ENCODE results near the gene MGMT. TPM values are rescaled to one million over a fixed set of nuclear protein-coding genes. Genes with fewer than 3 reads are reported as not detected.

Gene MGMT
- total RNA-seq, 3 donors from 2014 or later, result 34.1 to 57.8 (median 46.7) TPM

DNA sequence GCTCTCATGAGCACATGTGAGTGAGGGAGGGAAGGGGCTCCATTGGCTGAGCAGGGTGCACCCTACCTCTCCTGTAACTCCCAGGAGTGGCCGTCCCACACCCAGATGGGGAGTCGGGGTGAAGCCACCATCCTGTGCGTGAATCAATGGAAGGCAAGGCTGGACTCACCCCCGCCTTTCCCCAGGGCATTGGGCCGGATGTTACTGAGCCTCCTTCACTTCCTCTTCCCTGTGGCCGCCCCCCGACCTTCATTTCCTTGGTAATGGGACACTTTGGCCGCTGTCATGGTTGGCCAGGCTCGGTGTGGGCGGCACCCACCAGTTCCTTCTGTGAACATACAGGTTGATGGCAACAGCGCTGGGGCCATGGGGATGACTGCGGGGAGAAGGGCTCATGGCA lies 209.0 kb downstream of the MGMT start:
- no peak for TF ChIP-seq POLR2AphosphoS5 (IDR thresholded peaks at IDR 0.05)
- TF ChIP-seq POLR2A (IDR thresholded peaks at IDR 0.05), result no peak
- no peak for TF ChIP-seq CTCF (IDR thresholded peaks at IDR 0.05)
- intact Hi-C loops (cut with DNase I; ENCODE audit: low total_unique reads), result no loop called here
- no peaks in the 10 kb centered on the region for H3K9me3 ChIP-seq
- DNase-seq (ENCODE audit: low spot score in 2 of 2), result no peak
- no peaks in the 10 kb centered on the region for H3K27me3 ChIP-seq
- H3K4me1 ChIP-seq, result no peaks in the 10 kb centered on the region
- H3K27ac ChIP-seq, result no peak overlapping the region
- no peak overlapping the region for H3K4me3 ChIP-seq
- H3K36me3 ChIP-seq, result no peaks in the 10 kb centered on the region

DNA sequence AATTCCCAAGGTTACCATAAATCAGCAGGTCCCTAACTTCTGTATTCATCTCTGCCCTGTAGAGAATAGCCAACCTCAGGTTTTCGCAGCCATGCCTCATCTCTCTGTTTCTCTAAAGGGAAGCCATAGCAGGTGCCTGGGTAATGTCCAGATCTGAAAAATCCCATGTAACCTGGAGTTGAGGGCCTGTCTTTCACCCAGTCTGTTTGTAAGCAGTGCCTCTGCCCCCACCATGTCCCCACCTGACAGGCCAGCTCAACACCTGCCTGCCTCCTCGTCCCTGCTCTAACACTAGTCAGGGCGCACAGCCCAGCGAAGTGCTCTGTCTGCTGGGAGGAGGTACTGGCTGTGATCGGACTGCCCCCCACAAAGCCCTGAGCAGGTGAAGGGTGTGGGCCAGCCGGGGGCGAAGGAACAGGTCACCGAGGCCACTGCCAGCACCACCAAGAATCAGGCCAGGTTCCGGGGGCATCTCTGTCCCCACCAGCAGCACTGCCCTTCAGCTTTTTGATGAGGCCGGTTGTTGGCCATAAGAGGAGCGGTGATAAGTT lies 210.4 kb downstream of the MGMT start:
- intact Hi-C loops (cut with DNase I; ENCODE audit: low total_unique reads), result no loop called here
- Histone ChIP-seq H3K36me3 (no peaks in the 10 kb centered on the region), H3K27ac (no peak overlapping the region), H3K9me3 (no peaks in the 10 kb centered on the region), H3K4me3 (no peak overlapping the region), H3K4me1 (no peaks in the 10 kb centered on the region), H3K27me3 (no peaks in the 10 kb centered on the region)
- no peak for DNase-seq (ENCODE audit: low spot score in 2 of 2)
- TF ChIP-seq POLR2A (IDR thresholded peaks at IDR 0.05) (no peak), CTCF (IDR thresholded peaks at IDR 0.05) (no peak), POLR2AphosphoS5 (IDR thresholded peaks at IDR 0.05) (no peak)

- intact Hi-C loops (cut with DNase I; ENCODE audit: low total_unique reads), result no loop called here
- H3K27ac ChIP-seq, result no peak overlapping the region
- H3K36me3 ChIP-seq, result no peaks in the 10 kb centered on the region
- TF ChIP-seq POLR2AphosphoS5 (IDR thresholded peaks at IDR 0.05) (no peak), CTCF (IDR thresholded peaks at IDR 0.05) (no peak), POLR2A (IDR thresholded peaks at IDR 0.05) (no peak)
- H3K4me3 ChIP-seq, result no peak overlapping the region
- H3K9me3 ChIP-seq, result no peaks in the 10 kb centered on the region
- H3K27me3 ChIP-seq, result no peaks in the 10 kb centered on the region
- no peak for DNase-seq (ENCODE audit: low spot score in 2 of 2)
- H3K4me1 ChIP-seq, result no peaks in the 10 kb centered on the region
These were observed 211.1 kb downstream of the MGMT start for GRCh38 chr10:129678186-129678585.

- Histone ChIP-seq H3K36me3 (no peaks in the 10 kb centered on the region), H3K27me3 (no peaks in the 10 kb centered on the region), H3K4me3 (no peak overlapping the region), H3K9me3 (no peaks in the 10 kb centered on the region), H3K4me1 (no peaks in the 10 kb centered on the region), H3K27ac (no peak overlapping the region)
- no peak for TF ChIP-seq CTCF (IDR thresholded peaks at IDR 0.05)
- no peak for TF ChIP-seq POLR2A (IDR thresholded peaks at IDR 0.05)
- TF ChIP-seq POLR2AphosphoS5 (IDR thresholded peaks at IDR 0.05), result no peak
- intact Hi-C loops (cut with DNase I; ENCODE audit: low total_unique reads), result no loop called here
- DNase-seq (ENCODE audit: low spot score in 2 of 2), result no peak
These were observed 212.2 kb downstream of the MGMT start for GRCh38 chr10:129679207-129679606.

DNA sequence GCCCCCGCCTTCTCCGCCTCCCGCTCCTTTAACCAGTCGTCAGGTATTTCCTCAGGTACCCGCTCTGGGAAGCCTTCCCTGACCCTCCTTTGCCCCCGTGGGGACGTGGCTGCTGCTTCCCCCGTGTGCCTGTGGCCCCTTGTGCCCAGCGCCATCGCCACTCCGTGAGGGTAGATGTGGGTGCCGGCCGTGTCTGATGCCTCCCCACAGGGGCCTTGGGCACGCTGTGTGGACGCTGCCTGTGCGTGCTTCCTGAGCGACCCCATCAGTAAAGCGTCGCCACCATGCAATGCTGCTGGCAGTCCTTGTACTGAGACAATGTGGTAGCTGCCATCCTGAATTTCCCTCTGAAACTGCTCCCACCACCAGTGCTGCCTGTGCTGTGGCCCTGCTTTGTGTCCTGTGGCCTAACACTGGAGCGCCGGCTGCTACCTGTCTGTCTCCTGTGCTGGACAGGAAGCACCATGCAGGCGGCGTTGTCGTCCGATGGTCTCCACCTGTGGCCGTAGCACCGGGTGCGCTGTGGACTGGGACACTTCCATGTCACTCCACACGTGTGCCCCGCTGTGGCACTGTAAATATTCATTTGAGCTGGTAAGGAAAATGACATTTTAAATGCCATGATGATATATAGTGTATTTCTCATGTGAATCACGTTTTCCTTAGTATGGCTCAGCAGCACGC lies 213.8 kb downstream of the MGMT start:
- no peak overlapping the region for H3K27ac ChIP-seq
- no peaks in the 10 kb centered on the region for H3K27me3 ChIP-seq
- H3K9me3 ChIP-seq, result no peaks in the 10 kb centered on the region
- no peak for DNase-seq (ENCODE audit: low spot score in 2 of 2)
- no peaks in the 10 kb centered on the region for H3K4me1 ChIP-seq
- intact Hi-C loops (cut with DNase I; ENCODE audit: low total_unique reads), result no loop called here
- no peak overlapping the region for H3K4me3 ChIP-seq
- H3K36me3 ChIP-seq, result no peaks in the 10 kb centered on the region
- no peak for TF ChIP-seq CTCF (IDR thresholded peaks at IDR 0.05)
- no peak for TF ChIP-seq POLR2A (IDR thresholded peaks at IDR 0.05)
- no peak for TF ChIP-seq POLR2AphosphoS5 (IDR thresholded peaks at IDR 0.05)
